OCI-LY1 (cell line): Measurements from ENCODE around the gene PSG1.
"Not testable (repeated sequence)": the region's sequence is repeated elsewhere in the genome, so short reads cannot be mapped to it uniquely, and the experiment has no call there.

Experiments
- H2AFZ ChIP-seq: fragments of 200-600 bp; sonication (generic), shearing (Covaris generic); 2 replicates; pipeline ENCODE4 v1.6.0; 2014; ENCODE audit warnings: antibody characterized with exemption, mild to moderate bottlenecking, low read length
- H3F3A ChIP-seq: fragments of 200-600 bp; sonication (generic), shearing (Covaris generic); 2 replicates; pipeline ENCODE4 v1.6.0; 2014; ENCODE audit warnings: mild to moderate bottlenecking, antibody characterized with exemption, low read length, moderate library complexity; ENCODE audit not compliant: insufficient read depth
- H3K27ac ChIP-seq: fragments of 200-600 bp; sonication (generic); 2 replicates; pipeline ENCODE4 v1.5.1; 2014; ENCODE audit warnings: low read length, mixed run types, mild to moderate bottlenecking, low read depth; ENCODE audit not compliant: poor library complexity, severe bottlenecking
- H3K27me3 ChIP-seq: fragments of 200-600 bp; sonication (generic); 2 replicates; pipeline ENCODE4 v1.6.0; 2014; ENCODE audit warnings: antibody characterized with exemption, mild to moderate bottlenecking, low read length, moderate library complexity; ENCODE audit not compliant: insufficient read depth
- H3K36me3 ChIP-seq: fragments of 200-600 bp; sonication (generic); 2 replicates; pipeline ENCODE4 v1.6.1; 2014; ENCODE audit warnings: mild to moderate bottlenecking, antibody characterized with exemption, low read length, moderate library complexity, mixed read lengths; ENCODE audit not compliant: insufficient read depth
- H3K4me1 ChIP-seq: fragments of 200-600 bp; sonication (generic); 2 replicates; pipeline ENCODE4 v1.5.1; 2014; ENCODE audit warnings: mild to moderate bottlenecking, low read length, moderate library complexity; ENCODE audit not compliant: insufficient read depth, severe bottlenecking
- H3K4me2 ChIP-seq: fragments of 200-600 bp; sonication (generic), shearing (Covaris generic); 2 replicates; pipeline ENCODE4 v1.6.1; 2014; ENCODE audit warnings: low read length
- H3K4me3 ChIP-seq: fragments of 200-600 bp; sonication (generic); 2 replicates; pipeline ENCODE4 v1.5.1; 2014; ENCODE audit warnings: low read length, low read depth, mild to moderate bottlenecking, mixed read lengths; ENCODE audit not compliant: poor library complexity, severe bottlenecking
- H3K79me2 ChIP-seq: fragments of 200-600 bp; shearing (Covaris generic); 2 replicates; pipeline ENCODE4 v1.6.1; 2016; ENCODE audit warnings: mixed run types, low read length, mixed read lengths; ENCODE audit not compliant: insufficient read depth
- H3K9ac ChIP-seq: fragments of 200-600 bp; sonication (generic), shearing (Covaris generic); 2 replicates; pipeline ENCODE4 v1.6.1; 2014; ENCODE audit warnings: mild to moderate bottlenecking, low read length, mixed read lengths
- H3K9me2 ChIP-seq: fragments of 200-600 bp; sonication (generic), shearing (Covaris generic); 2 replicates; pipeline ENCODE4 v1.6.1; 2014; ENCODE audit warnings: low read depth, mild to moderate bottlenecking, low read length, mixed read lengths
- H3K9me3 ChIP-seq: fragments of 200-600 bp; shearing (Covaris generic); 2 replicates; pipeline ENCODE4 v1.6.1; 2014; ENCODE audit warnings: low read length, mixed read lengths
- H4K20me1 ChIP-seq: fragments of 200-600 bp; sonication (generic), shearing (Covaris generic); 2 replicates; pipeline ENCODE4 v1.6.0; 2016; ENCODE audit warnings: mild to moderate bottlenecking, low read length; ENCODE audit not compliant: insufficient read depth
- CTCF ChIP-seq: fragments of 200-600 bp; sonication (generic), shearing (Covaris generic); IDR thresholded peaks from 2 replicates; pipeline ENCODE4 v1.5.1; 2017; ENCODE audit warnings: mild to moderate bottlenecking, antibody characterized with exemption, low read length, moderate library complexity, mixed read lengths
- EZH2 ChIP-seq: fragments of 200-600 bp; sonication (generic), shearing (Covaris generic); IDR thresholded peaks from 2 replicates; pipeline ENCODE4 v1.8.0; 2017; ENCODE audit warnings: borderline replicate concordance, mixed run types, mild to moderate bottlenecking, antibody characterized with exemption, low read length, moderate library complexity, mixed read lengths

The PSG1 gene

GRCh38 chr19:42872608-42873007 lies 6.9 kb downstream of the PSG1 start:
- Histone ChIP-seq H3K27me3 (no peaks in the 10 kb centered on the region), H4K20me1 (no peaks in the 10 kb centered on the region), H3K9me3 (no peaks in the 10 kb centered on the region), H3K9me2 (no peaks in the 10 kb centered on the region), H2AFZ (no peak overlapping the region), H3F3A (no peaks in the 10 kb centered on the region), H3K4me1 (no peaks in the 10 kb centered on the region), H3K36me3 (no peaks in the 10 kb centered on the region), H3K27ac (no peak overlapping the region), H3K4me3 (no peak overlapping the region), H3K79me2 (no peaks in the 10 kb centered on the region), H3K9ac (no peak overlapping the region), H3K4me2 (no peak overlapping the region)
- TF ChIP-seq EZH2 (no peak), CTCF (no peak)

- no peaks in the 10 kb centered on the region for H3K4me1 ChIP-seq
- TF ChIP-seq CTCF = peak; percentile 41; the same call in 1 of the 2 replicates
- TF ChIP-seq EZH2 = no peak
- no peaks in the 10 kb centered on the region for H3K9me3 ChIP-seq
- no peak overlapping the region for H3K4me2 ChIP-seq
- no peak overlapping the region for H3K27ac ChIP-seq
- H2AFZ ChIP-seq = no peak overlapping the region
- no peaks in the 10 kb centered on the region for H3K27me3 ChIP-seq
- H3K9me2 ChIP-seq = no peaks in the 10 kb centered on the region
- no peak overlapping the region for H3K4me3 ChIP-seq
- H3F3A ChIP-seq = no peaks in the 10 kb centered on the region
- no peak overlapping the region for H3K9ac ChIP-seq
- H3K36me3 ChIP-seq = no peaks in the 10 kb centered on the region
- no peaks in the 10 kb centered on the region for H4K20me1 ChIP-seq
- H3K79me2 ChIP-seq = no peaks in the 10 kb centered on the region
Measured at GRCh38 chr19:42857544-42857867, 22.0 kb downstream of the PSG1 start.

GRCh38 chr19:42856866-42857543 lies 22.5 kb downstream of the PSG1 start:
- H3K36me3 ChIP-seq, H3K9me2 ChIP-seq, H3K4me2 ChIP-seq, H3K9me3 ChIP-seq, H3F3A ChIP-seq, H3K27ac ChIP-seq, H2AFZ ChIP-seq, H3K79me2 ChIP-seq, H3K4me3 ChIP-seq, H3K27me3 ChIP-seq, H3K4me1 ChIP-seq, H3K9ac ChIP-seq, H4K20me1 ChIP-seq: not testable (repeated sequence)
- TF ChIP-seq CTCF = peak; percentile 78

GRCh38 chr19:42854745-42855144 lies 24.8 kb downstream of the PSG1 start:
- not testable (repeated sequence) for H3K9me3 ChIP-seq, H3K36me3 ChIP-seq, H2AFZ ChIP-seq, H3K27me3 ChIP-seq, H3K27ac ChIP-seq, H3K79me2 ChIP-seq, H3K4me3 ChIP-seq, H3K9me2 ChIP-seq, H3K9ac ChIP-seq, H4K20me1 ChIP-seq, H3K4me2 ChIP-seq, H3K4me1 ChIP-seq, H3F3A ChIP-seq

- H3K9me3 ChIP-seq, H3K27me3 ChIP-seq, H3K9me2 ChIP-seq, H3K36me3 ChIP-seq, H3K4me1 ChIP-seq, H4K20me1 ChIP-seq, H3K9ac ChIP-seq, H3K4me2 ChIP-seq, H2AFZ ChIP-seq, H3K79me2 ChIP-seq, H3K4me3 ChIP-seq, H3K27ac ChIP-seq, H3F3A ChIP-seq: not testable (repeated sequence)
Measured at GRCh38 chr19:42853231-42853630, 26.3 kb downstream of the PSG1 start.

DNA sequence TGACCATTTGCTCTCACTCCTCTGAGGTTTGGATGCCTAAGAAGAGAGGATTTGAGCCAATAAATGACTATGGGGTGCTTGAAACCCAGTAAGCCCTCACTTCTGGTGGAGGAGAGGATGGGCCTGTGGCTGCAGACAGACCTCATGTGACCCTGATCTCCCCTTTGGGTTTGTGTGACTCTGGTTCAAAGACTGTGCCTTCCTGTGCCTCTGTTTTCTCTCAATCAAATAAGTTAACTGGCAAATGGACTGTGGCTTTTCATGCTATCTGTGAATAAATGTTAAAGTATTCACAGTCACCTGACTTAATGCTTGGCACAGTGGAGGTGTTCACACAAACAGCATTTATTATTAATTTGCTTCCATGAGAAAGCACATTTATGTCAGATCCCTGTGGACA lies 26.7 kb downstream of the PSG1 start:
- H2AFZ ChIP-seq, H3K79me2 ChIP-seq, H3K36me3 ChIP-seq, H3K27me3 ChIP-seq, H3K4me3 ChIP-seq, H3K4me2 ChIP-seq, H4K20me1 ChIP-seq, H3K9me2 ChIP-seq, H3F3A ChIP-seq, H3K27ac ChIP-seq, H3K9ac ChIP-seq, H3K4me1 ChIP-seq, H3K9me3 ChIP-seq: not testable (repeated sequence)
